ENCODE data around the gene EIF2S3.

The EIF2S3 gene

DNA sequence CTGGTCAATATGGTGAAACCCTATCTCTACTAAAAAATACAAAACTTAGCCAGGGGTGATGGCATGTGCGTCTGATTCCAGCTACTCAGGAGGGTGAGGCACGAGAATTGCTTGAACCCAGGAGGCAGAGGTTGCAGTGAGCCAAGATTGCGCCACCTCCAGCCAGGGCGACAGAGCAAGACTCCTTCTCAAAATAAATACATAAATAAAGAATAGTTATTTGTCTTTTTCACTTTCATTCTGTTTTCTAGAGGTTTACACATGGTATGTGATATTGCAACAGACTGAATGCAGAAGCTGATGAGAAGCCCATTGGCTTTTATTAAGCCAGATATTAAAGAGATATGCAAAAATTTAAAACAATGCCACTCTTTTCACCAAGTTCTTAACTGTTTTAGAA lies 35.9 kb upstream of the EIF2S3 start:
- in situ Hi-C loops (cut with MboI; ENCODE audit: low pct_unique_long_range_greater_than_20kb, low sequenced_read_pairs, unreplicated experiment): no loop called here
- no peak for DNase-seq (ENCODE audit: low spot score)
- TF ChIP-seq, protein P1, sequence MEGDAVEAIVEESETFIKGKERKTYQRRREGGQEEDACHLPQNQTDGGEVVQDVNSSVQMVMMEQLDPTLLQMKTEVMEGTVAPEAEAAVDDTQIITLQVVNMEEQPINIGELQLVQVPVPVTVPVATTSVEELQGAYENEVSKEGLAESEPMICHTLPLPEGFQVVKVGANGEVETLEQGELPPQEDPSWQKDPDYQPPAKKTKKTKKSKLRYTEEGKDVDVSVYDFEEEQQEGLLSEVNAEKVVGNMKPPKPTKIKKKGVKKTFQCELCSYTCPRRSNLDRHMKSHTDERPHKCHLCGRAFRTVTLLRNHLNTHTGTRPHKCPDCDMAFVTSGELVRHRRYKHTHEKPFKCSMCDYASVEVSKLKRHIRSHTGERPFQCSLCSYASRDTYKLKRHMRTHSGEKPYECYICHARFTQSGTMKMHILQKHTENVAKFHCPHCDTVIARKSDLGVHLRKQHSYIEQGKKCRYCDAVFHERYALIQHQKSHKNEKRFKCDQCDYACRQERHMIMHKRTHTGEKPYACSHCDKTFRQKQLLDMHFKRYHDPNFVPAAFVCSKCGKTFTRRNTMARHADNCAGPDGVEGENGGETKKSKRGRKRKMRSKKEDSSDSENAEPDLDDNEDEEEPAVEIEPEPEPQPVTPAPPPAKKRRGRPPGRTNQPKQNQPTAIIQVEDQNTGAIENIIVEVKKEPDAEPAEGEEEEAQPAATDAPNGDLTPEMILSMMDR (IDR thresholded peaks at IDR 0.05; ENCODE audit: extremely low read depth, insufficient read depth, missing control alignments): no peak

DNA sequence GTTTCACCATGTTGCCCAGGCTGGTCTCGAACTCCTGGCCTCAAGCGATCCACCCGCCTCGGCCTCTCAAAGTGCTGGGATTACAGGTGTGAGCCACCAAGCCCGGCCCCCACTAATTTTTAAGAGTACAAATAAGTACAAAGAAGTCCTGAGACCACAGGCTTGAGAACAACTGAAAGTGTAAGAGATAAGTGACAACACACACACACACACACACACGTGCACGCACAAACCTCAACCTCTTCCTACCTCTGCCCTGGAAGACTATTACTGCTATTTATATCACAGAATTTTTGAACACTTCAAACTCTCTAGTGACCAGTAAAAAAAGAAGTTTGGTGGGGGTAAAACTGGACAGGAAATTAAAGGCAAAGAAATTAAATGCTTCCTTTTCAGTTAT lies 35.3 kb upstream of the EIF2S3 start:
- TF ChIP-seq, protein P1 (IDR thresholded peaks at IDR 0.05; ENCODE audit: extremely low read depth, insufficient read depth, missing control alignments): no peak
- no peak for DNase-seq (ENCODE audit: low spot score)
- in situ Hi-C loops (cut with MboI; ENCODE audit: low pct_unique_long_range_greater_than_20kb, low sequenced_read_pairs, unreplicated experiment): no loop called here

DNA sequence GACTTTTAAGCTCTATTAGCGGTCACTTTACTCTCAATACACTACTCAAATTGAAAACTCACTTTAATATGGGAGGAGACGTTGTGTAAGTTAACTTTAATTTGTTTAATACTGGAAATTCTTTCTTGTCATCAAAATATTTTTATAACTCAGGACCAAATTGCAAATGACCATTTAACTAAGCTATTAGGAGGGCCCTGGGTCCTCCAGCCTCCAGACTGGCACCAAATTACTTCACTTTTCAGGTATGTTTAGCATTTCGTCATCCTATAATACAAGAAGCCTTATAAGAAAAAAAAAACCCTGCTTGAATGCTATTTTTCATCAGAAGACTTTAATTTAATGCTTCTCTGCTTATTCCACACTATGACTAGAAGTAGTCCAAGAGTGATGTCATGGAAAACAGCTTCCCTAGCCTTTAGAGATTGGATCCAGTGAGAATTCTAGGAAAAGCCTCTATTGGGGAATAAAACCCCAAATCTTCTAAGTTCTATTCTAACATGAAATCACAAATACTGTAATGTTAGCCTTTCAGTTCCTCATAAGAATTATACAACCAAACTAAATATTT lies 34.4 kb upstream of the EIF2S3 start:
- TF ChIP-seq, protein P1 (IDR thresholded peaks at IDR 0.05; ENCODE audit: extremely low read depth, insufficient read depth, missing control alignments): no peak
- in situ Hi-C loops (cut with MboI; ENCODE audit: low pct_unique_long_range_greater_than_20kb, low sequenced_read_pairs, unreplicated experiment): loop anchor here (10.0 kb wide), 1 partner anchor 106 kb away; no protein-coding TSS in a partner anchor
- DNase-seq (ENCODE audit: low spot score): no peak

DNA sequence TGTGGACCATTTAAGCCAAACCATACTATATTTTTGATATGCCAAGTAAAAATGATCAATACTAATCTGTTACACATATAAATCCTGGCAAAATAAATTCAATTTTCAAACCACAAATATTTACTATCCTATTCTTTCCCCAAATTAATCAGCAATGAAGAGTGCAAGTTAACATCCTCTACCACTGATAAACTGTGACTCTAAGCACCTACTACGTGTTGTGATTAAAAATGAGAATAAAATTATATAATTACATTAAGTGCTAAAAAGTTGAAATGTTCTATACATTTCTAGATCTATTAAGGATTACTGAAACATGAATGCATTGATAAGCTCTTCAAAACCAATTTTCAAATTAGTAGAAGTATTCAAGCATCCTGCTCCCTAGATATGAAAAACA lies 31.2 kb upstream of the EIF2S3 start:
- in situ Hi-C loops (cut with MboI; ENCODE audit: low pct_unique_long_range_greater_than_20kb, low sequenced_read_pairs, unreplicated experiment): loop anchor here (10.0 kb wide), 1 partner anchor 109 kb away; no protein-coding TSS in a partner anchor
- TF ChIP-seq, protein P1 (IDR thresholded peaks at IDR 0.05; ENCODE audit: extremely low read depth, insufficient read depth, missing control alignments): no peak
- no peak for DNase-seq (ENCODE audit: low spot score)

DNA sequence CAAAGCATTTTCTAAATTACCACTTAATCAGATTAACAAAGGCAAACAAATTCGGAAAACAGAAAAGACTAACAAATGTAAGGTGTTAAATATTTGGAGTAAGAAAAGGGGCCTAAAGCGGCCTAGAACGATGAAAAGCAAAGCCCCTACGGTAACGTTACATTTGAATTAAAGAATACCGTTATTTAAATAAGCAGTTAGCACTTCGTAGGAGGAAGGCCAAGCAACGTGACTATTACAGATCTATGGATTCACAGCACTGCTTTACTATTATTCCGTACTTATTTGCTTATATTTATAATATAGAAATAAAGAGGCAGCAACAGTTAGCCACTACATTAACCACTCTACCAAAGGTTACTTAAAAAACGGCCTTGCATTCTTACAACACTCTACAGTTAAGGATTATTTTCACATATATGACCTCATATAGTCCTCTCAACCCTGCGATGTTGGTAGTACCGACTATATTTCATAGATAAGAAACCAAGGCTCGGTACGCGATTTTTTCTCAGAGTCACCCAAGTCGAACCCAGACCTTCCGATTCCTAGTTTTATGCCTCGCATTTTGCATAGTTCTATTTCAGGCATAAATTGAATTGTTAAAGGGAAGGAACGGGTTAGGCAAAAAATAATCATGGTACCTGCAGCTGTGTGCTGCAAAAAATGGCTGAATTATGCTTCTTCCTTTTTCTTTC lies 30.6 kb upstream of the EIF2S3 start:
- TF ChIP-seq, protein P1 (IDR thresholded peaks at IDR 0.05; ENCODE audit: extremely low read depth, insufficient read depth, missing control alignments): no peak
- in situ Hi-C loops (cut with MboI; ENCODE audit: low pct_unique_long_range_greater_than_20kb, low sequenced_read_pairs, unreplicated experiment): loop anchor here (10.0 kb wide), 1 partner anchor 109 kb away; no protein-coding TSS in a partner anchor
- DNase-seq (ENCODE audit: low spot score): no peak

DNA sequence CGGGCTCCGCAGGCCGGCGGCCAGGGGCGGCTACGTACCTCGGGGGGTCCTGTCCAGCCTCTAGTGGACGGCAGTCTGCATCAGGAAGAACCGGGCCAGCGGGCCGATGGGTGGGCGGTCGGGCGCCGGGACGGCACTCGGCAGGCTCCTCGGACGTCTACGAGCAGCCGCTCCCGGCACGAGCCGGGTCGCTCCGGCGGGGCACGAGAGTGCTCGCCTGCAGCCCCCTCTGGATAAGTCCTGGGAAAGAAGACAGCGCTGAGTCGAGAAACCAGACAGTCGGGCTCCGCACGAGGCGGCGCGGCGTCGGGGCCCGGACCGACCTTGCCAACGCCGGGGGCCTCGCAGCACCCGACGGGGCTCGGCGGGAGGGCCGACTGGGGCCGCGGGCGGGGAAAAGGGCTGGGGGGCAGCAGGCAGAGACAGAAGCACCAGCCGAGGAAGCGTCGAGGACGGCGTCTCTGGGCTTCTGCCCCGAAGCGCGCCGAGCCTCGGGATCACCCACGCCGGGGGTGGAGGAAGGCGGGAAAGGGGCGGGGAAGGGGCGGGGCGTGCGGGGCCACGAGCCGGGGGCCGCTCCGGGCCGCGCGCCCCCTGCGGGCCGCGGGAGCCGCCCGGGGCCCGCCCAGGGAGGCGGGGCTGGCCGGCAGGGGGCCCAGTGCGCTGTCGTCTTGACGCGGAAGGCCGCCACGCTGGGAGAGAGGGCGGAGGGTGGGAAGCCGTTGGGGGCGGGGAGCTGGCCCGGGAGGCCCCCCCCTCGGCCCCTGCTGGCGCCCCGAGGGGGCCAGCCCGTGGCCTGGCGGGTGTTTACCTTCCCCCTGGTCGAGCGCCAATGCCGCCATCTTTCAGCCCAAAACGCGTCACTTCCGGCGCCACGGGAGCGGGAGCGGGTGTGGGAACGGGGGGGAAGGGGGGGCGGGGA lies 29.7 kb upstream of the EIF2S3 start:
- TF ChIP-seq, protein P1 (IDR thresholded peaks at IDR 0.05; ENCODE audit: extremely low read depth, insufficient read depth, missing control alignments): peak; percentile 47
- peak; percentile 90 for DNase-seq (ENCODE audit: low spot score)
- in situ Hi-C loops (cut with MboI; ENCODE audit: low pct_unique_long_range_greater_than_20kb, low sequenced_read_pairs, unreplicated experiment): loop anchor here (10.0 kb wide), 1 partner anchor 110 kb away; no protein-coding TSS in a partner anchor
